GM18502 (cell line): ENCODE results near the gene TMC4.
A peak's percentile ranks its signal among the peaks of the same experiment; 100 is the strongest.

Source experiments
- ATAC-seq: cut with Tn5 transposase; IDR thresholded peaks from one replicate; pipeline ENCODE4 v1.9.1; 2021; ENCODE audit warnings: mild to moderate bottlenecking; ENCODE audit not compliant: unreplicated experiment, poor library complexity

Gene TMC4

GRCh38 chr19:54159352-54160181 lies 13.4 kb downstream of the TMC4 start, which contains the start of gene LENG1:
TSS of gene LENG1 (minus strand) at chr19:54159721. CDS start at chr19:54159695, 26 bp downstream.
- peak; percentile 91 for ATAC-seq

GRCh38 chr19:54158812-54159351 lies 14.1 kb downstream of the TMC4 start:
- ATAC-seq, result no peak

GRCh38 chr19:54156953-54157352 lies 16.0 kb downstream of the TMC4 start:
- no peak for ATAC-seq

GRCh38 chr19:54156490-54156889 lies 16.5 kb downstream of the TMC4 start:
- ATAC-seq, result no peak

GRCh38 chr19:54155694-54156093 lies 17.3 kb downstream of the TMC4 start:
- ATAC-seq, result no peak

- ATAC-seq, result no peak
These were observed 18.2 kb downstream of the TMC4 start for GRCh38 chr19:54154603-54155345.

GRCh38 chr19:54153731-54154326 lies 19.1 kb downstream of the TMC4 start:
- ATAC-seq, result no peak

- no peak for ATAC-seq
These were observed 20.0 kb downstream of the TMC4 start for GRCh38 chr19:54152878-54153524.

- ATAC-seq, result no peak
These were observed 20.7 kb downstream of the TMC4 start for GRCh38 chr19:54152267-54152666.

GRCh38 chr19:54151362-54152035 lies 21.5 kb downstream of the TMC4 start:
- ATAC-seq, result no peak

GRCh38 chr19:54149021-54149812 lies 23.7 kb downstream of the TMC4 start:
- ATAC-seq, result no peak

GRCh38 chr19:54148158-54148557 lies 24.8 kb downstream of the TMC4 start:
- no peak for ATAC-seq

- ATAC-seq, result no peak
These were observed 25.3 kb downstream of the TMC4 start for GRCh38 chr19:54147676-54148075.

GRCh38 chr19:54145541-54146158 lies 27.3 kb downstream of the TMC4 start:
- no peak for ATAC-seq

- ATAC-seq, result no peak
These were observed 30.7 kb downstream of the TMC4 start for GRCh38 chr19:54142166-54142780.

- ATAC-seq, result no peak
These were observed 31.6 kb downstream of the TMC4 start for GRCh38 chr19:54141356-54141755.

- ATAC-seq, result no peak
These were observed 34.3 kb downstream of the TMC4 start for GRCh38 chr19:54138489-54139256.
